HepG2 (cell line): ENCODE data around the gene ATF7IP. TPM values are rescaled to one million over a fixed set of nuclear protein-coding genes. Genes with fewer than 3 reads are reported as not detected.

Experiments used
- ATAC-seq: fragments of 200-7000 bp; cut with Tn5 transposase; 3 replicates; pipeline ENCODE4 v1.9.1; 2020; ENCODE audit warnings: mild to moderate bottlenecking, moderate library complexity
- BruUV-seq: library from RNA; stranded (reverse); fragments of 400-500 nt; replicated peaks from 2 replicates; lab custom pipeline; 2021; lab: Mats Ljungman, UMichigan
- CTCF ChIA-PET: fragments of 300-600 bp; formaldehyde crosslinking; extraction: SDS; loops from one replicate; lab custom pipeline; 2021; ENCODE audit warnings: low total read pairs, inconsistent platforms, low intra/inter-chr PET ratio; lab: Yijun Ruan, JAX
- POLR2A ChIA-PET: fragments of 350-600 bp; sonication (Branson Sonifier 250); formaldehyde crosslinking; loops from one replicate; lab custom pipeline; 2020; ENCODE audit warnings: antibody characterized with exemption, inconsistent platforms; lab: Yijun Ruan, JAX
- DNase-seq: peaks from one replicate; pipeline ENCODE4 v3.0.0-alpha.2; 2015; ENCODE audit warnings: low spot score
- FAIRE-seq: peaks from 3 replicates; lab custom pipeline; 2011; peaks lifted over from hg19 to GRCh38; lab: Jason Lieb, UNC
- H2AFZ ChIP-seq: one replicate; pipeline ENCODE4 v1.6.1; 2011; ENCODE audit warnings: low read length, inconsistent platforms
- H3K27ac ChIP-seq: fragments of 300-600 bp; 3 replicates; pipeline ENCODE4 v1.8.0; 2011; ENCODE audit warnings: mixed run types, mild to moderate bottlenecking, mixed read lengths, low read length, inconsistent platforms; ENCODE audit not compliant: insufficient read depth; ENCODE audit errors: extremely low read length
- H3K27me3 ChIP-seq, 2 experiments: fragments of 200-600 bp in 1 of 2; 2 replicates in 1 of 2; 3 replicates in 1 of 2; pipeline versions ENCODE4 v1.6.0 to v1.8.0; 2011; ENCODE audit warnings: low read length in 2 of 2, mild to moderate bottlenecking in 2 of 2, moderate library complexity in 2 of 2, inconsistent platforms in 1 of 2; ENCODE audit not compliant: insufficient read depth in 2 of 2, control insufficient read depth in 1 of 2
- H3K36me3 ChIP-seq, 2 experiments: fragments of 200-600 bp in 1 of 2; replicated peaks in 1 of 2; 2 replicates in 1 of 2; 3 replicates in 1 of 2; pipeline versions ENCODE4 v1.5.1 to v1.8.0; 2011; ENCODE audit warnings: low read length in 2 of 2, inconsistent platforms in 1 of 2; ENCODE audit not compliant: insufficient read depth in 2 of 2, control insufficient read depth in 1 of 2
- H3K4me1 ChIP-seq: 2 replicates; pipeline ENCODE4 v1.5.1; 2012; ENCODE audit warnings: low read length, inconsistent platforms; ENCODE audit not compliant: insufficient read depth
- H3K4me2 ChIP-seq: 2 replicates; pipeline ENCODE4 v1.6.0; 2011; ENCODE audit warnings: low read depth, low read length, inconsistent platforms
- H3K4me3 ChIP-seq, 3 experiments: fragments of 200-600 bp in 1 of 3; sonication (generic), shearing (Covaris generic) in 1 of 3; replicated peaks in 1 of 3; 2 replicates each; pipeline ENCODE4 v1.5.1; 2011 to 2016; ENCODE audit warnings: low read length in 3 of 3, inconsistent platforms in 2 of 3, low read depth in 2 of 3, mild to moderate bottlenecking in 2 of 3, control low read depth in 1 of 3, mixed read lengths in 1 of 3; ENCODE audit not compliant: insufficient read depth in 1 of 3
- H3K79me2 ChIP-seq: one replicate; pipeline ENCODE4 v1.6.1; 2011; ENCODE audit warnings: low read length, inconsistent platforms; ENCODE audit not compliant: insufficient read depth
- H3K9ac ChIP-seq: 2 replicates; pipeline ENCODE4 v1.6.0; 2011; ENCODE audit warnings: mild to moderate bottlenecking, low read depth, low read length, inconsistent platforms; ENCODE audit not compliant: insufficient read depth
- H3K9me3 ChIP-seq: 2 replicates; pipeline ENCODE4 v1.5.1; 2012; ENCODE audit warnings: mild to moderate bottlenecking, low read length
- H4K20me1 ChIP-seq: 2 replicates; pipeline ENCODE4 v1.6.0; 2011; ENCODE audit warnings: inconsistent platforms, mild to moderate bottlenecking, low read length, moderate library complexity; ENCODE audit not compliant: insufficient read depth
- CBX1 ChIP-seq: IDR thresholded peaks from one replicate; pipeline ENCODE4 v1.6.1; 2016; ENCODE audit warnings: antibody characterized with exemption, low read depth
- CERS6 ChIP-seq: sonication (generic); formaldehyde crosslinking; IDR thresholded peaks from 2 replicates; pipeline ENCODE4 v1.5.0; 2020; ENCODE audit warnings: missing genetic modification reagents
- GABPB1 ChIP-seq: IDR thresholded peaks from 2 replicates; pipeline ENCODE4 v1.6.1; 2016; ENCODE audit warnings: mild to moderate bottlenecking, missing genetic modification reagents, moderate library complexity, missing compliant biosample characterization
- HINFP ChIP-seq: sonication (generic); formaldehyde crosslinking; IDR thresholded peaks from 2 replicates; pipeline ENCODE4 v1.4.0; 2020; ENCODE audit warnings: low read depth, mild to moderate bottlenecking, missing genetic modification reagents
- MAFF ChIP-seq: IDR thresholded peaks from 2 replicates; pipeline ENCODE4 v1.6.1; 2011; ENCODE audit warnings: low read depth, low read length, improper control_type of control experiment
- MAFK ChIP-seq, 2 experiments: IDR thresholded peaks in 1 of 2; conservative IDR thresholded peaks in 1 of 2; 2 replicates each; pipeline ENCODE4 v1.6.1; 2011; ENCODE audit warnings: improper control_type of control experiment in 2 of 2, low read length in 2 of 2
- NFKB2 ChIP-seq: sonication (generic); formaldehyde crosslinking; IDR thresholded peaks from 2 replicates; pipeline ENCODE4 v1.4.0; 2020; ENCODE audit warnings: missing genetic modification reagents, borderline replicate concordance
- PCBP1 ChIP-seq: fragments of 200-400 bp; formaldehyde crosslinking; IDR thresholded peaks from 2 replicates; pipeline ENCODE4 v1.6.1; 2017; ENCODE audit warnings: mild to moderate bottlenecking, low read depth, low read length, borderline replicate concordance
- PRDM4 ChIP-seq: sonication (generic); formaldehyde crosslinking; IDR thresholded peaks from 2 replicates; pipeline ENCODE4 v1.9.0; 2021; ENCODE audit warnings: missing genetic modification reagents, borderline replicate concordance
- SRSF9 ChIP-seq: fragments of 200-400 bp; formaldehyde crosslinking; IDR thresholded peaks from 2 replicates; pipeline ENCODE4 v1.6.1; 2018; ENCODE audit warnings: borderline replicate concordance, mild to moderate bottlenecking, low read depth, low read length; ENCODE audit not compliant: insufficient read depth, poor library complexity, severe bottlenecking
- TEF ChIP-seq: sonication (generic); formaldehyde crosslinking; IDR thresholded peaks from 2 replicates; pipeline ENCODE4 v1.5.0; 2020; ENCODE audit warnings: missing genetic modification reagents
- ZFYVE20 ChIP-seq: sonication (generic); formaldehyde crosslinking; IDR thresholded peaks from 2 replicates; pipeline ENCODE4 v1.8.0; 2023; ENCODE audit warnings: low read depth, mild to moderate bottlenecking, moderate library complexity, missing genetic modification reagents, borderline replicate concordance
- ZMAT5 ChIP-seq: sonication (generic); formaldehyde crosslinking; IDR thresholded peaks from 2 replicates; pipeline ENCODE4 v1.5.0; 2020; ENCODE audit warnings: mild to moderate bottlenecking, low read depth, missing genetic modification reagents, borderline replicate concordance
- ZMYM3 ChIP-seq: sonication (generic); formaldehyde crosslinking; IDR thresholded peaks from 2 replicates; pipeline ENCODE4 v1.5.1; 2020; ENCODE audit warnings: mild to moderate bottlenecking, missing genetic modification reagents
- ZNF790 ChIP-seq: sonication (generic); formaldehyde crosslinking; IDR thresholded peaks from 2 replicates; pipeline ENCODE4 v1.8.0; 2022; ENCODE audit warnings: missing genetic modification reagents, mild to moderate bottlenecking, borderline replicate concordance
- WGBS: methylation state at CpG from one replicate; pipeline ENCODE4 v1.1.6; 2017; ENCODE audit warnings: low lambda C conversion rate; 5-methylcytosine and 5-hydroxymethylcytosine counted together
- in situ Hi-C: cut with HindIII; loops from 2 replicates; pipeline ENCODE4 v1.10.0; 2017; ENCODE audit warnings: low pct_unique_long_range_greater_than_20kb; ENCODE audit not compliant: extremely low pct_ligation_motif_present
- intact Hi-C: fragments of 100-400 bp; cut with micrococcal nuclease; formaldehyde crosslinking; loops from one replicate; pipeline ENCODE4 v1.10.0; 2022; ENCODE audit not compliant: unreplicated experiment
- polyA plus RNA-seq, 8 experiments: library from polyadenylated mRNA; depleted of rRNA in 3 of 8; stranded (reverse) in 7 of 8; unstranded in 1 of 8; fragments of >200 nt; fragmentation: Illumina TruSeq in 4 of 8; extraction: Trizol in 4 of 8; gene quantifications; 2 replicates each; pipeline versions ENCODE4 v1.2.1 to v1.2.3, GENCODE V29; 2011 to 2016; ENCODE audit warnings: low read depth in 4 of 8, missing spikeins in 1 of 8, mixed read lengths in 1 of 8; ENCODE audit not compliant: insufficient read depth in 1 of 8
- total RNA-seq, 5 experiments: library from RNA; depleted of rRNA; stranded (reverse); fragments of >200 nt; fragmentation: Illumina TruSeq; extraction: Trizol; gene quantifications; 2 replicates each; pipeline ENCODE4 v1.2.3, GENCODE V29; 2016; ENCODE audit warnings: low read depth in 1 of 5

Gene ATF7IP
- total and polyA plus RNA-seq, 2 of the 13 experiments (the other 11 are each of a cell fraction or from before 2014, with no cell fraction given), result 1.8 to 11.8 TPM

- no peak overlapping the region for H2AFZ ChIP-seq
- TF ChIP-seq ZNF790 (CRISPR knock-in tag), result no peak
- no peak for TF ChIP-seq PCBP1
- no peak for TF ChIP-seq GABPB1
- no peak for TF ChIP-seq ZMYM3 (CRISPR knock-in tag)
- no peak for TF ChIP-seq ZFYVE20 (CRISPR knock-in tag)
- TF ChIP-seq PRDM4 (CRISPR knock-in tag), result no peak
- TF ChIP-seq MAFF, result peak; percentile 85
- TF ChIP-seq ZMAT5, result no peak
- no peak for TF ChIP-seq SRSF9
- no peak for TF ChIP-seq CERS6 (CRISPR knock-in tag)
- TF ChIP-seq CBX1, result no peak
- TF ChIP-seq TEF (CRISPR knock-in tag), result no peak
- no peak for TF ChIP-seq NFKB2
- TF ChIP-seq HINFP (CRISPR knock-in tag), result no peak
- peak; percentile 86 to 89 for TF ChIP-seq MAFK (conservative IDR thresholded peaks at IDR 0.05 in 1 of 2, IDR thresholded peaks at IDR 0.05 in 1 of 2; ENCODE audit: low read length in 2 of 2)
- TF ChIP-seq, all 625 proteins: peak for 2
- Histone ChIP-seq H3K79me2 (peaks cover 19% of the 10 kb centered on the region), H4K20me1 (no peaks in the 10 kb centered on the region), H3K9ac (no peak overlapping the region), H3K36me3 (no peaks in the 10 kb centered on the region), H3K4me1 (peaks cover 11% of the 10 kb centered on the region; the same call in 1 of the 2 replicates), H3K27ac (no peak overlapping the region), H3K4me2 (peak overlapping the region; percentile 55; the same call in 1 of the 2 replicates), H3K4me3 (0 out of 6 replicates have a peak overlapping the region, but pooled peaks of 1 of the 3 experiments have one; percentile 39), H3K9me3 (no peaks in the 10 kb centered on the region), H3K27me3 (no peaks in the 10 kb centered on the region)
- POLR2A ChIA-PET, result no interaction called here
- ATAC-seq (no peak), FAIRE-seq (no peak), DNase-seq (no peak)
- WGBS, result 75% methylated on average over 3 of the region's 3 CpGs
- BruUV-seq, result no TSS peak
- in situ Hi-C loops (loop anchor here (5.0 kb wide), 1 partner anchor 130 kb away; no protein-coding TSS in a partner anchor), intact Hi-C loops (no loop called here)
- CTCF ChIA-PET, result no interaction called here
Measured at GRCh38 chr12:14387219-14387871, 21.9 kb downstream of the ATF7IP start.
